Measurements from ENCODE around the gene ZFAND2A. TPM values are rescaled to one million over a fixed set of nuclear protein-coding genes. Genes with fewer than 3 reads are reported as not detected.
A peak's percentile ranks its signal among the peaks of the same experiment; 100 is the strongest.
"Not testable (repeated sequence)": the region's sequence is repeated elsewhere in the genome, so short reads cannot be mapped to it uniquely, and the experiment has no call there.

ZFAND2A gene
- total RNA-seq, 2 donors from 2014 or later = 10.2 to 16.2 TPM

DNA sequence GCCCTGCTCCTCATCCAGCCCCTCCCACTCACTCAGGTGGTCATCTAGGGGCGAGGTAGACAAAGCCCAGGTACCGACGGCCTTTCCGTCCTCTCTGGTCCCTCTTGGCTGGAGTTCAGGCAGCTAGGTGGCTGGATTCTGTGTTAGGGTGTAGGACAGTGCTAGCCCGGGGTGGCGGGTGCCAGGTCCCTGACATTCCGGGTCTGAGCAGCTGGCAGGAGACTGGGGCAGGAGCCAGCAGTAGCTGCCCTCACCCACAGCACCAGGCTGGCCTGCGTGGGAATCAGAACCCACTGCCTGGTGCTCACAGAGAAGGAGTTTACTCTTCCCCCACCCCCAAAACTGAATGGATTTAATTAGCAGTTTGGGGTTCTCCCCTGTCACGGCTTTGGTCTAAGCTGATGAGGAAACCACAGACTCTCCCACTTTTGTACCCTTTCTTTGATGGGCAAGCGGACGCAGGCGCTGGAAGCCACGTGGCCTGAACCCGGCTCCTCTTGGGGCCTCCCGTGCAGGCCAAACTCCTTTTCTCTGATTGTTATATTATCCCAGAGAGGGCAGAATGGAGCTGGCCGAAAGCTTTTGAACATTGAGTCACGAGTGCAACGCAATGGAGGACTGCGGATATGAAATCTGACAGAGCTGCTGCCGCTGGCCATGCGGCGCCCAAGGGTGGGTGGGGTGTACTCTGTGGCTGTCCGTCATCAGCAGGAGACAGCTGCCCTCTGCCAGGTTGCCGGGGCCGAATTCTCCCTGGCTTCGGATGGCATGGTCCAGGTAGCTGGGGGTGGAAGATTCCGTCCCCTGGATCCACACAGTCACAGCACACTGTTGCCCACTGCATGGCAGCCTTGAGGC is 12.9 kb upstream of the ZFAND2A start:
- Histone ChIP-seq H3K4me3 (no peak overlapping the region), H3K27me3 (no peaks in the 10 kb centered on the region), H3K9me3 (no peaks in the 10 kb centered on the region), H3K27ac (no peak overlapping the region), H3K4me1 (peaks cover 0 to 25% of the 10 kb centered on the region in 2 donors), H3K36me3 (no peaks in the 10 kb centered on the region)
- DNase-seq (ENCODE audit: low spot score) = no peak
- TF ChIP-seq CTCF (IDR thresholded peaks at IDR 0.05) = no peak

DNA sequence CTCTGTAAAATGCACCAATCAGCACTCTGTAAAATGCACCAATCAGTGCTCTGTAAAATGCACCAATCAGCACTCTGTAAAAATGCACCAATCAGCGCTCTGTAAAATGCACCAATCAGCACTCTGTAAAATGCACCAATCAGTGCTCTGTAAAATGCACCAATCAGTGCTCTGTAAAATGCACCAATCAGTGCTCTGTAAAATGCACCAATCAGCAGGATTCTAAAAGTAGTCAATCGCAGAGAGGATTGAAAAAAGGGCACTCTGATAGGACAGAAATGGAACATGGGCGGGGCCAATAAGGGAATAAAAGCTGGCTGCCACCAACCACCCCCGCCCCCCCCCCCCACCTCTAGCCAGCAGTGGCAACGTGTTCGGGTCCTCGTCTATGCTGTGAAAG is 11.5 kb upstream of the ZFAND2A start:
- not testable (repeated sequence) for H3K36me3 ChIP-seq; H3K27me3 ChIP-seq; DNase-seq (ENCODE audit: low spot score); H3K27ac ChIP-seq; H3K9me3 ChIP-seq; H3K4me3 ChIP-seq
- H3K4me1 ChIP-seq = peaks cover 0 to 24% of the 10 kb centered on the region in 2 donors

GRCh38 chr7:1170741-1171501 is 10.9 kb upstream of the ZFAND2A start:
- TF ChIP-seq CTCF (IDR thresholded peaks at IDR 0.05) = no peak

DNA sequence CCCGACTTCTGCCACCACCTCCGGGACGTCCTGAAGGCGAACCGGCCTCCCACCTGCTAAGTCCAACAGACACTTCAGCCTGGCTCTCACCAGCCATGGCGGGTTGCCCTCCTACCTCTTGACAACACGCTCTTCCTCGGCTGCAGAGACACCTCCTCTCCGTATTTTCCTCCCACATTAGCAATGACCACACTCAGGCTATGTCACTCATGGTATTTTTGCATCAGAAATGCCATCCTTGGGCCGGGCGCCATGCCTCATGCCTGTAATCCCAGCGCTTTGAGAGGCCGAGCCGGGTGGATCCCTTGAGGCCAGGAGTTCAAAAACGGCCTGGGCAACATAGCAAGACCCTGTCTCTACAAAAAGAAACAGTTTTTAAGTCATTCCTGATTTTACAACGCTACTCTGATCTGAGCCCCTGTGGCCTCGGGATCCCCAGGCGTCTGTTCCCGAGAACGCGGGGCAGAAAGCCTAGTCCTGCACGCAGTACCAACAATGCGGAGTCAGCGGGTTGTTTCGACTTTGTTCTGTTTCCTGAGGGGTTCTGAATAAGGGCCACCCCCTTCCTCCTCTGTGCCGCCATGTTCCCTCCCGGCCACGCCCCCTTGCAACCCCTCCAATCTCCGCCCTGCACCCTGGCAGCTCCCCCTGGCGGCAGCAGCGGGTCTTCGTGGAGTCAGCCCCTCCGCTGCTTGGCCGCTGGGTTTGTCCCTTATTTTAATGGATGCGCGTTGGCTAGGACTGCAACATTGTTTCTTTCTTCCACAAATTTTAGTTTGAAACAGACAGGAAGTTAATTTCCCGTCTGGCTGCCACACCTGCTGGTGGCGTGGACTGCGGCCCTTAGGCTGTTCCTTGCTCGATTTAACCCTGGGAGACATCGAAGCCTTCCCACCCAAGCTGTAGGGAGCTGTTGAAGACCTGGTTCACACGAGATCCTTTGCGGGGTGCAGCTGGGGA is 9.7 kb upstream of the ZFAND2A start:
- Histone ChIP-seq H3K36me3 (no peaks in the 10 kb centered on the region), H3K4me1 (peaks cover 0 to 14% of the 10 kb centered on the region in 2 donors), H3K4me3 (peak overlapping the region; percentile 34 to 56), H3K27ac (peak overlapping the region; percentile 51 to 55), H3K9me3 (no peaks in the 10 kb centered on the region), H3K27me3 (no peaks in the 10 kb centered on the region)
- DNase-seq (ENCODE audit: low spot score) = peak; percentile 87
- peak; percentile 78 to 91 for TF ChIP-seq CTCF (IDR thresholded peaks at IDR 0.05)

More at GRCh38 chr7:1170741-1171501, 10.9 kb upstream of the ZFAND2A start:
- Histone ChIP-seq H3K36me3 (no peaks in the 10 kb centered on the region), H3K4me3 (no peak overlapping the region), H3K4me1 (peaks cover 0 to 18% of the 10 kb centered on the region in 2 donors), H3K9me3 (no peaks in the 10 kb centered on the region), H3K27ac (no peak overlapping the region), H3K27me3 (no peaks in the 10 kb centered on the region)
- no peak for DNase-seq (ENCODE audit: low spot score)

- Histone ChIP-seq H3K27me3 (no peaks in the 10 kb centered on the region), H3K36me3 (no peaks in the 10 kb centered on the region), H3K4me1 (peaks cover 0 to 14% of the 10 kb centered on the region in 2 donors), H3K4me3 (no peak overlapping the region), H3K9me3 (no peaks in the 10 kb centered on the region), H3K27ac (no peak overlapping the region)
- no peak for TF ChIP-seq CTCF (IDR thresholded peaks at IDR 0.05)
- no peak for DNase-seq (ENCODE audit: low spot score)
Observed at GRCh38 chr7:1168422-1168821, 8.4 kb upstream of the ZFAND2A start.
